Occipital lobe (tissue), 1 donor: Measurements from ENCODE around the gene TLE5. TPM values are rescaled to one million over a fixed set of nuclear protein-coding genes. Genes with fewer than 3 reads are reported as not detected.

Source experiments
- total RNA-seq: library from RNA; depleted of rRNA; stranded (reverse); fragments of >200 nt; gene quantifications from one replicate; pipeline ENCODE4 v1.2.3, GENCODE V29; 2014

The TLE5 gene
- total RNA-seq, 1 donor from 2014 or later: 95.8 TPM

Other genes with a start within 250 kb of the TLE5 start
- 17.5 TPM for gene ZNF554, start 242.6 kb downstream of the TLE5 start, total RNA-seq
- gene ZNF555, start 221.0 kb downstream of the TLE5 start, total RNA-seq: 20.3 TPM
- gene ZNF556, start 195.2 kb downstream of the TLE5 start, total RNA-seq: 0.16 TPM
- gene ZNF57, start 161.6 kb downstream of the TLE5 start, total RNA-seq: 5.0 TPM
- gene ZNF77, start 117.5 kb downstream of the TLE5 start, total RNA-seq: 6.4 TPM
- 0.16 TPM for gene TLE6, start 84.9 kb downstream of the TLE5 start, total RNA-seq
- 6.1 TPM for gene TLE2, start 33.2 kb downstream of the TLE5 start, total RNA-seq
- 56.8 TPM for gene GNA11, start 31.9 kb upstream of the TLE5 start, total RNA-seq
- gene GNA15, start 73.5 kb upstream of the TLE5 start, total RNA-seq: 1.9 TPM
- gene S1PR4, start 116.3 kb upstream of the TLE5 start, total RNA-seq: 0.16 TPM
- gene NCLN, start 123.4 kb upstream of the TLE5 start, total RNA-seq: 11.9 TPM
- gene CELF5, start 162.2 kb upstream of the TLE5 start, total RNA-seq: 51.6 TPM